Endothelial cell of umbilical vein (primary cell): ENCODE measurements around the gene NAPB. TPM values are rescaled to one million over a fixed set of nuclear protein-coding genes. Genes with fewer than 3 reads are reported as not detected.
"Not testable (repeated sequence)": the region's sequence is repeated elsewhere in the genome, so short reads cannot be mapped to it uniquely, and the experiment has no call there.

Experiments used
- Bru-seq: library from RNA; stranded (reverse); fragments of 400-500 nt; gene quantifications from one replicate; lab custom pipeline; 2021; lab: Mats Ljungman, UMichigan
- BruChase-seq, 2 experiments: library from RNA; stranded (reverse); fragments of 400-500 nt; gene quantifications; one replicate each; lab custom pipeline; 2021; lab: Mats Ljungman, UMichigan
- BruUV-seq: library from RNA; stranded (reverse); fragments of 400-500 nt; replicated peaks from 2 replicates; lab custom pipeline; 2021; lab: Mats Ljungman, UMichigan
- CTCF ChIA-PET: fragments of 300-600, 350-600 bp; sonication (Branson Sonifier 250); formaldehyde crosslinking; loops from one replicate; lab custom pipeline; 2021; ENCODE audit warnings: antibody characterized with exemption, inconsistent platforms; lab: Charles Lee
- POLR2A ChIA-PET: fragments of 300-600, 350-600 bp; sonication (Branson Sonifier 250); formaldehyde crosslinking; loops from one replicate; lab custom pipeline; 2021; ENCODE audit warnings: antibody characterized with exemption, inconsistent platforms; lab: Charles Lee
- DNase-seq: peaks from one replicate; pipeline ENCODE4 v3.0.0-alpha.2; 2011; ENCODE audit warnings: low read depth, low spot score
- FAIRE-seq: peaks from 2 replicates; lab custom pipeline; 2011; peaks lifted over from hg19 to GRCh38; lab: Jason Lieb, UNC
- H2AFZ ChIP-seq: 2 replicates; pipeline ENCODE4 v1.6.0; 2012; ENCODE audit warnings: low read depth, low read length, control low read depth, inconsistent platforms
- H3K27ac ChIP-seq: 2 replicates; pipeline ENCODE4 v1.5.1; 2011; ENCODE audit warnings: low read depth, mild to moderate bottlenecking, control low read depth, low read length, moderate library complexity; ENCODE audit not compliant: insufficient read depth
- H3K27me3 ChIP-seq, 2 experiments: 2 replicates each; pipeline versions ENCODE4 v1.6.0 to v1.6.1; 2011; ENCODE audit warnings: low read length in 2 of 2, mixed read lengths in 1 of 2; ENCODE audit not compliant: control insufficient read depth in 2 of 2, insufficient read depth in 2 of 2
- H3K36me3 ChIP-seq, 2 experiments: 2 replicates in 1 of 2; 3 replicates in 1 of 2; pipeline ENCODE4 v1.5.1; 2011; ENCODE audit warnings: low read length in 2 of 2, mild to moderate bottlenecking in 1 of 2, moderate library complexity in 1 of 2; ENCODE audit not compliant: control insufficient read depth in 2 of 2, insufficient read depth in 2 of 2; ENCODE audit errors: extremely low read depth in 1 of 2
- H3K4me1 ChIP-seq: 3 replicates; pipeline ENCODE4 v1.5.1; 2011; ENCODE audit warnings: mild to moderate bottlenecking, low read length; ENCODE audit not compliant: control insufficient read depth, insufficient read depth; ENCODE audit errors: extremely low read depth
- H3K4me2 ChIP-seq: 2 replicates; pipeline ENCODE4 v1.6.1; 2011; ENCODE audit warnings: low read length, control low read depth, mixed read lengths; ENCODE audit not compliant: insufficient read depth
- H3K4me3 ChIP-seq, 3 experiments: fragments of 200-600 bp in 1 of 3; sonication (generic), shearing (Covaris generic) in 1 of 3; replicated peaks in 1 of 3; 2 replicates each; pipeline ENCODE4 v1.5.1; 2011 to 2016; ENCODE audit warnings: control low read depth in 3 of 3, low read length in 3 of 3, mild to moderate bottlenecking in 2 of 3, inconsistent platforms in 1 of 3, low read depth in 1 of 3, moderate library complexity in 1 of 3; ENCODE audit not compliant: insufficient read depth in 1 of 3
- H3K79me2 ChIP-seq: 2 replicates; pipeline ENCODE4 v1.6.0; 2012; ENCODE audit warnings: low read length, inconsistent platforms; ENCODE audit not compliant: control insufficient read depth, insufficient read depth
- H3K9ac ChIP-seq: replicated peaks from 2 replicates; pipeline ENCODE3; 2011; ENCODE audit warnings: low read length, control low read depth; ENCODE audit not compliant: insufficient read depth; ENCODE audit errors: extremely low read depth
- H3K9me1 ChIP-seq: replicated peaks from 3 replicates; pipeline ENCODE4 v1.6.0; 2011; ENCODE audit warnings: mild to moderate bottlenecking, low read length; ENCODE audit not compliant: control insufficient read depth, insufficient read depth; ENCODE audit errors: extremely low read depth
- H3K9me3 ChIP-seq: replicated peaks from 2 replicates; pipeline ENCODE4 v1.5.1; 2012; ENCODE audit warnings: low read length, inconsistent platforms; ENCODE audit not compliant: control insufficient read depth, insufficient read depth
- H4K20me1 ChIP-seq: replicated peaks from 2 replicates; pipeline ENCODE3; 2011; ENCODE audit warnings: mild to moderate bottlenecking, low read length; ENCODE audit not compliant: control insufficient read depth, insufficient read depth; ENCODE audit errors: extremely low read depth
- JUN ChIP-seq: IDR thresholded peaks from 2 replicates; pipeline ENCODE4 v1.6.1; 2011; ENCODE audit warnings: borderline replicate concordance, low read depth; ENCODE audit not compliant: insufficient read length, insufficient read depth
- MYC ChIP-seq: IDR thresholded peaks from one replicate; pipeline ENCODE4 v1.6.1; 2011; ENCODE audit warnings: mild to moderate bottlenecking, low read depth, low read length
- POLR2A ChIP-seq: IDR thresholded peaks from 2 replicates; pipeline ENCODE4 v1.6.1; 2012; ENCODE audit warnings: low read depth, mild to moderate bottlenecking, control low read depth, low read length
- POLR2AphosphoS5 ChIP-seq: IDR thresholded peaks from 2 replicates; pipeline ENCODE4 v1.6.1; 2012; ENCODE audit warnings: low read depth, mild to moderate bottlenecking, control low read depth, low read length, moderate library complexity; ENCODE audit not compliant: insufficient read depth
- dilution Hi-C: fragments of 300-500 bp; cut with MboI; formaldehyde crosslinking; loops from one replicate; pipeline ENCODE4 v1.15.0; 2019; ENCODE audit warnings: low sequenced_read_pairs; ENCODE audit not compliant: extremely low pct_ligation_motif_present
- intact Hi-C: fragments of 100-400 bp; cut with micrococcal nuclease; formaldehyde crosslinking; loops from one replicate; pipeline ENCODE4 v1.10.0; 2022
- long read RNA-seq: library from polyadenylated mRNA; stranded (forward); transcript quantifications from one replicate; pipeline ENCODE4 v2.0.0, GENCODE V29; 2021
- polyA minus RNA-seq, 3 experiments: library from RNA; depleted of rRNA, polyadenylated mRNA; stranded (reverse); fragments of >200 nt; gene quantifications; 1 replicate in 1 of 3; 2 replicates in 2 of 3; pipeline ENCODE4 v1.2.3, GENCODE V29; 2011
- polyA plus RNA-seq, 4 experiments: library from polyadenylated mRNA; depleted of rRNA in 3 of 4; stranded (reverse) in 3 of 4; unstranded in 1 of 4; fragments of >200 nt; gene quantifications; 2 replicates each; pipeline versions ENCODE4 v1.2.1 to v1.2.3, GENCODE V29; 2011 to 2012; ENCODE audit warnings: missing spikeins in 1 of 4
- total RNA-seq: library from RNA; stranded (reverse); gene quantifications from 2 replicates; pipeline ENCODE4 v1.2.3, GENCODE V29; 2021
- TF ChIP-seq, protein P1 (sequence below), 2 donors: IDR thresholded peaks; 1 replicate in 1 of 2; 2 replicates in 1 of 2; pipeline ENCODE4 v1.5.1; 2011; ENCODE audit warnings: low read length in 2 of 2, mild to moderate bottlenecking in 2 of 2, moderate library complexity in 2 of 2, control low read depth in 1 of 2, inconsistent platforms in 1 of 2, low read depth in 1 of 2; ENCODE audit not compliant: insufficient read depth in 1 of 2; ENCODE audit errors: extremely low read depth in 1 of 2

The NAPB gene
- total RNA-seq: 8.1 and 10.1 TPM in 2 replicates
- polyA plus RNA-seq: 3.2 and 4.7 TPM in 2 replicates
- polyA plus RNA-seq (2011; cell fraction: cytosol; rRNA removed): 2.1 and 2.4 TPM in 2 replicates
- 17.3 and 23.8 TPM in 2 replicates for polyA plus RNA-seq (2011; cell fraction: nucleus; rRNA removed)
- polyA plus RNA-seq (2012): 4.6 and 5.4 TPM in 2 replicates
- 4.7 and 8.5 TPM in 2 replicates for polyA minus RNA-seq
- 2.7 TPM for polyA minus RNA-seq (2011; cell fraction: cytosol; rRNA and poly(A)+ RNA removed)
- 13.8 and 17.3 TPM in 2 replicates for polyA minus RNA-seq (2011; cell fraction: nucleus; rRNA and poly(A)+ RNA removed)
- percentile 77 among the genes with signal in this experiment for Bru-seq, nascent RNA
- BruChase-seq, experiment 1, labeled RNA remaining after a 6-hour chase: percentile 71 among the genes with signal in this experiment
- BruChase-seq, experiment 2, labeled RNA remaining after a 2-hour chase: percentile 91 among the genes with signal in this experiment
- long read RNA-seq, transcript NAPB-202 (10 exons, 3,824 nt): major isoform, 5 of 14 reads
- long read RNA-seq, partial matches to known transcripts: 2 of 14 reads
- long read RNA-seq, other reads (novel, unspliced or antisense): 2 of 14 reads

DNA sequence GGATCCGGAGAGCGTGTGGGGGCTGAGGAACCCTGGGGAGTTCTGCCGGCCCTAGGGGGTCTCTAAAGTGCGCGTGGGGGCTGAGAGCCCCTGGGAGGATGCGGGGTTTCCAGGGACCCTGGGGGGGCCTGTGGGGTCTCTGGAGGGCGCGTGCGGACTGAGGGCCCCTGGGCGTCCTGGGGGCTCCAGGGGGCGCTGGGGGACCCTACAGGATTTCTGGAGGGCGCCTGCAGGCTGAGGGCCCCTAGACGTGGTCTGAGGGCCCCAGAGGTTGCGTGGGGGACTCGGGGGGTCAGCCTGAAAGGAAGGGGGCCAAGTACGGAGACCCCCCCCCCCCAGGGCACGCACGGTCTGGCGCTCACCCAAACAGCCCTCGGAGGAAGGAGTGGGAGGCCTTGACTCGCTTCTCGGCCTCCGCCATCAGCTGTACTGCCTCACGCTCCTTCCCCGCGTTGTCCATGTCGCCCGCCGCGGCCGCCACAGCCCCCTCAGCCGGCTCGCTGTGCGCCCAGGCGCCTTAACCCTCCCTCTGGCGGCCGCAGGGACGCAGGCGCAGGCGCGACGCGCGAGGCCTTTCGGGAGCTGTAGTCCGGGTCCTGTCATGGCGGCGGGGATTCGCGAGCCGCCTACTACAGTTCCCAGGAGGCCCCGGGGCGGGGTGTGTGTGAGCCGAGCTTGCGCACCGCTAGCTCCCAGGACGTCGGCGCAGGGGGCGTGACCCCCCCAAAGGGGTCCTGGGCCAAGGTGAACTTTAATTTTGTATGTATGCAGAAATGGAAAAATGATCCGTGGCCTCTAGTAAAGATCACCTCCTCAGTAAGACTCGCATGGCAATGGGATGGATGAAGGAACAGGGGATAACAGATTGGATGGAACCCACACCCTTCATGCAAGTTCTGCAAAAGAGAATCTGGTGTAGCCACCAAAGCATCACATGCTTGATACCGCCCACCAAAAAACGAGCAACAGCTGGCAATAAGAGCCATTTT, at the start of gene NAPB:
NAPB (minus strand) TSS at position 546 of the 989 bp plus-strand sequence; CDS start at position 460, 86 bp downstream.
- peak; percentile 93 for DNase-seq
- Histone ChIP-seq H3K4me2 (peak within 1 kb of the TSS; percentile 97), H3K4me1 (peaks cover 8% of the 10 kb centered on the region), H3K9me3 (no peaks in the 10 kb centered on the region), H2AFZ (peak within 1 kb of the TSS; percentile 41), H3K4me3 (peak within 1 kb of the TSS; percentile 86 to 90 (median 88)), H4K20me1 (no peaks in the 10 kb centered on the region), H3K9me1 (no peaks in the 10 kb centered on the region), H3K27me3 (peaks cover 4 to 7% of the 10 kb centered on the region in 2 experiments), H3K36me3 (no peaks in the 10 kb centered on the region), H3K27ac (peak within 1 kb of the TSS; percentile 22), H3K9ac (peak within 1 kb of the TSS; percentile 48), H3K79me2 (peaks cover 40% of the 10 kb centered on the region)
- FAIRE-seq: peak; percentile 79
- POLR2A ChIA-PET: interaction anchor here (0.6 to 0.7 kb wide), 3 partner anchors 26 to 1774 kb away, joined by 3 to 12 read pairs (median 4); no protein-coding TSS in a partner anchor
- CTCF ChIA-PET: interaction anchor here (0.6 to 4.8 kb wide), 20 partner anchors 11 to 729 kb away, joined by 3 to 31 read pairs (median 5); partner anchors contain the start of gene NXT1
- intact Hi-C loops: loop anchor here (1.0 to 10.0 kb wide), 5 partner anchors 59 to 736 kb away; partner anchors contain the start of genes GZF1 and NXT1
- BruUV-seq: no TSS peak
- dilution Hi-C loops: no loop called here
- TF ChIP-seq MYC (no peak), POLR2A (peak; percentile 91), POLR2AphosphoS5 (peak; percentile 91), JUN (no peak)
- TF ChIP-seq, protein P1, sequence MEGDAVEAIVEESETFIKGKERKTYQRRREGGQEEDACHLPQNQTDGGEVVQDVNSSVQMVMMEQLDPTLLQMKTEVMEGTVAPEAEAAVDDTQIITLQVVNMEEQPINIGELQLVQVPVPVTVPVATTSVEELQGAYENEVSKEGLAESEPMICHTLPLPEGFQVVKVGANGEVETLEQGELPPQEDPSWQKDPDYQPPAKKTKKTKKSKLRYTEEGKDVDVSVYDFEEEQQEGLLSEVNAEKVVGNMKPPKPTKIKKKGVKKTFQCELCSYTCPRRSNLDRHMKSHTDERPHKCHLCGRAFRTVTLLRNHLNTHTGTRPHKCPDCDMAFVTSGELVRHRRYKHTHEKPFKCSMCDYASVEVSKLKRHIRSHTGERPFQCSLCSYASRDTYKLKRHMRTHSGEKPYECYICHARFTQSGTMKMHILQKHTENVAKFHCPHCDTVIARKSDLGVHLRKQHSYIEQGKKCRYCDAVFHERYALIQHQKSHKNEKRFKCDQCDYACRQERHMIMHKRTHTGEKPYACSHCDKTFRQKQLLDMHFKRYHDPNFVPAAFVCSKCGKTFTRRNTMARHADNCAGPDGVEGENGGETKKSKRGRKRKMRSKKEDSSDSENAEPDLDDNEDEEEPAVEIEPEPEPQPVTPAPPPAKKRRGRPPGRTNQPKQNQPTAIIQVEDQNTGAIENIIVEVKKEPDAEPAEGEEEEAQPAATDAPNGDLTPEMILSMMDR (IDR thresholded peaks at IDR 0.05; ENCODE audit: extremely low read depth in 1 of 2, insufficient read depth in 1 of 2, low read depth in 1 of 2, low read length in 2 of 2): peak; percentile 14 to 51

- dilution Hi-C loops, H3K9me1 ChIP-seq, intact Hi-C loops, H3K79me2 ChIP-seq, H3K27ac ChIP-seq, H3K27me3 ChIP-seq, H3K9me3 ChIP-seq, CTCF ChIA-PET, H3K36me3 ChIP-seq, H3K4me3 ChIP-seq, H3K4me2 ChIP-seq, H2AFZ ChIP-seq, BruUV-seq, POLR2A ChIA-PET, H3K4me1 ChIP-seq, H4K20me1 ChIP-seq, H3K9ac ChIP-seq, DNase-seq, FAIRE-seq: not testable (repeated sequence)
Measured at GRCh38 chr20:23466961-23467360, 45.7 kb upstream of the NAPB start.
